HCT116 (cell line): ENCODE results near the gene TPMT. TPM values are rescaled to one million over a fixed set of nuclear protein-coding genes. Genes with fewer than 3 reads are reported as not detected.

Experiments
- ATAC-seq: fragments of 200-7000 bp; cut with Tn5 transposase; 2 replicates; pipeline ENCODE4 v1.9.1; 2020; ENCODE audit warnings: mild to moderate bottlenecking, moderate library complexity
- BruUV-seq: library from RNA; stranded (reverse); fragments of 400-500 nt; replicated peaks from 2 replicates; lab custom pipeline; 2021; lab: Mats Ljungman, UMichigan
- CTCF ChIA-PET: fragments of 300-600 bp; sonication (Branson Sonifier 250); formaldehyde crosslinking; loops from one replicate; lab custom pipeline; 2021; ENCODE audit warnings: antibody characterized with exemption; lab: Charles Lee
- POLR2A ChIA-PET: fragments of 300-600, 350-600 bp; sonication (Branson Sonifier 250); formaldehyde crosslinking; loops from one replicate; lab custom pipeline; 2021; ENCODE audit warnings: antibody characterized with exemption; lab: Charles Lee
- RAD21 ChIA-PET, 2 experiments: fragments of 300-600 bp; sonication (Branson Sonifier 250); formaldehyde crosslinking; loops; one replicate each; lab custom pipeline; 2023; ENCODE audit warnings: low total read pairs in 2 of 2; ENCODE audit not compliant: uncharacterized antibody in 2 of 2, unreplicated experiment in 2 of 2, low non-redundant PET in 1 of 2; lab: Charles Lee
- DNase-seq: peaks from one replicate; pipeline ENCODE4 v3.0.0-alpha.2; 2010; ENCODE audit warnings: low read depth, low spot score
- H2AFZ ChIP-seq: fragments of 200-600 bp; shearing (Covaris generic), sonication (generic); 2 replicates; pipeline ENCODE4 v1.6.1; 2017; ENCODE audit warnings: low read depth, mixed run types, mixed read lengths, antibody characterized with exemption, low read length; ENCODE audit not compliant: poor library complexity, severe bottlenecking
- H3K27ac ChIP-seq: 2 replicates; pipeline ENCODE4 v1.5.1; 2012; ENCODE audit warnings: low read depth, low read length
- H3K27me3 ChIP-seq: fragments of 200-600 bp; sonication (generic); 2 replicates; pipeline ENCODE4 v1.6.1; 2016; ENCODE audit warnings: mixed run types, low read length, mixed read lengths; ENCODE audit not compliant: insufficient read depth
- H3K36me3 ChIP-seq, 2 experiments: fragments of 200-500 bp in 1 of 2; fragments of 200-600 bp in 1 of 2; sonication (Bioruptor generic) in 1 of 2; sonication (generic) in 1 of 2; 2 replicates each; pipeline versions ENCODE4 v1.5.1 to v1.6.1; 2014 to 2016; ENCODE audit warnings: low read length in 2 of 2, inconsistent platforms in 1 of 2, mixed read lengths in 1 of 2, mixed run types in 1 of 2; ENCODE audit not compliant: insufficient read depth in 2 of 2, control insufficient read depth in 1 of 2
- H3K4me1 ChIP-seq, 2 experiments: fragments of 200-600 bp in 1 of 2; sonication (generic) in 1 of 2; 2 replicates each; pipeline versions ENCODE4 v1.5.1 to v1.6.1; 2012 to 2017; ENCODE audit warnings: low read length in 2 of 2, inconsistent platforms in 1 of 2, mild to moderate bottlenecking in 1 of 2, mixed read lengths in 1 of 2, mixed run types in 1 of 2, moderate library complexity in 1 of 2; ENCODE audit not compliant: insufficient read depth in 2 of 2, control insufficient read depth in 1 of 2
- H3K4me2 ChIP-seq: fragments of 200-600 bp; sonication (generic); 2 replicates; pipeline ENCODE4 v1.6.1; 2017; ENCODE audit warnings: mixed run types, low read length, mixed read lengths
- H3K4me3 ChIP-seq, 2 experiments: fragments of 200-600 bp in 1 of 2; sonication (generic) in 1 of 2; replicated peaks in 1 of 2; 2 replicates each; pipeline ENCODE4 v1.5.1; 2011 to 2016; ENCODE audit warnings: low read length in 2 of 2, control low read depth in 1 of 2, low read depth in 1 of 2, mild to moderate bottlenecking in 1 of 2, mixed read lengths in 1 of 2, mixed run types in 1 of 2
- H3K79me2 ChIP-seq: fragments of 200-600 bp; sonication (generic); 2 replicates; pipeline ENCODE4 v1.6.1; 2017; ENCODE audit warnings: mild to moderate bottlenecking, mixed run types, low read length, moderate library complexity, mixed read lengths; ENCODE audit not compliant: insufficient read depth
- H3K9ac ChIP-seq: fragments of 200-600 bp; sonication (generic); 2 replicates; pipeline ENCODE4 v1.6.1; 2016; ENCODE audit warnings: low read length, mixed read lengths
- H3K9me2 ChIP-seq: fragments of 200-600 bp; sonication (generic), shearing (Covaris generic); 2 replicates; pipeline ENCODE4 v1.6.1; 2017; ENCODE audit warnings: mixed run types, mild to moderate bottlenecking, moderate library complexity; ENCODE audit not compliant: insufficient read depth
- H3K9me3 ChIP-seq, 2 experiments: fragments of 200-500 bp in 1 of 2; fragments of 200-600 bp in 1 of 2; sonication (Bioruptor generic) in 1 of 2; sonication (generic) in 1 of 2; 2 replicates each; pipeline ENCODE4 v1.6.1; 2014 to 2017; ENCODE audit warnings: low read length in 2 of 2, mixed read lengths in 2 of 2, inconsistent platforms in 1 of 2, low read depth in 1 of 2, mild to moderate bottlenecking in 1 of 2, mixed run types in 1 of 2, moderate library complexity in 1 of 2; ENCODE audit not compliant: control insufficient read depth in 1 of 2, insufficient read depth in 1 of 2
- H4K20me1 ChIP-seq: fragments of 200-600 bp; sonication (generic), shearing (Covaris generic); 2 replicates; pipeline ENCODE4 v1.6.1; 2017; ENCODE audit warnings: mixed run types, mild to moderate bottlenecking, moderate library complexity; ENCODE audit not compliant: insufficient read depth
- ELF1 ChIP-seq: IDR thresholded peaks from 2 replicates; pipeline ENCODE4 v1.6.1; 2012; ENCODE audit warnings: low read depth, borderline replicate concordance
- SRF ChIP-seq: IDR thresholded peaks from 2 replicates; pipeline ENCODE4 v1.6.1; 2012; ENCODE audit warnings: low read depth
- ZNF274 ChIP-seq: fragments of 200-500 bp; sonication (Bioruptor generic); IDR thresholded peaks from 2 replicates; pipeline ENCODE4 v1.6.1; 2014; ENCODE audit warnings: mild to moderate bottlenecking, low read depth, low read length, inconsistent platforms
- intact Hi-C: fragments of 100-400 bp; cut with micrococcal nuclease; formaldehyde crosslinking; loops from 2 replicates; pipeline ENCODE4 v1.10.0; 2022
- total RNA-seq: library from RNA; stranded (reverse); gene quantifications from one replicate; pipeline ENCODE4 v1.2.1, GENCODE V29; 2021; ENCODE audit not compliant: unreplicated experiment
- TF ChIP-seq, protein P1 (sequence below): IDR thresholded peaks from 2 replicates; pipeline ENCODE4 v1.6.1; 2012
- TF ChIP-seq, protein P2 (sequence below), 3 experiments: fragments of 200-600 bp in 1 of 3; sonication (generic) in 1 of 3; IDR thresholded peaks in 2 of 3; conservative IDR thresholded peaks in 1 of 3; 2 replicates each; pipeline ENCODE4 v1.5.1; 2012 to 2017; ENCODE audit warnings: low read depth in 2 of 3, low read length in 2 of 3, antibody characterized with exemption in 1 of 3, borderline replicate concordance in 1 of 3, control low read depth in 1 of 3, mild to moderate bottlenecking in 1 of 3, mixed read lengths in 1 of 3, mixed run types in 1 of 3, moderate library complexity in 1 of 3; ENCODE audit not compliant: insufficient read depth in 1 of 3
- TF ChIP-seq, protein P3 (sequence below): IDR thresholded peaks from 2 replicates; pipeline ENCODE4 v1.6.1; 2011; ENCODE audit warnings: mild to moderate bottlenecking, low read length, moderate library complexity; ENCODE audit not compliant: insufficient replicate concordance; ENCODE audit errors: extremely low read depth

Gene TPMT
- total RNA-seq, 1 experiment from 2014 or later = 10.1 TPM

DNA sequence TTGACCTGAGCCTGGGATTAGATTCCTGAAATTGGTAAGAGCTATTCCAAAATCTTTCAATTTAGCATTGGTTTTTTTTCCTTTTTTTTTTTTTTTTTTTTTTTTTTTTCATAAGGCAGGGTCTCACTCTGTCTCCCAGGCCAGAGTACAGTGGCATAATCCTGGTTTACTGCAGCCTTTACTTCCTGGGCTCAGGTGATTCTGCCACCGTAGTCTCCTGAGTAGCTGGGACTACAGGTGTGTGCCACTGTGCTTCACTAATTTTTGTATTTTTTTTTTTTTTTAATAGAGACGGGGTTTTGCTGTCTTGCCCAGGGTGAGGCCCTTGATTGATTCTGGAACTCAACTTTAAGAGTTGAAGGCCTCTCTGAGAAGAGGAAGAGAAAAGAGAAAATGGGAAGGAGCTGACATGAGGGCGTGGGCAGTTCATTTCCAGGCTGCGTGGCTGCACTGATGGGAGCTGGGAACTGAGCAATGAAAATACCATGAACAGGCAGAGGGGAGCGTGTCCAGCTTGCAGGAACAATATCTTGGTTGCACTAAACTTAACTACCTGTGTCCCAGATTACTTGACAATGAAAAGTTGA lies 25.0 kb upstream of the TPMT start:
- H3K9ac ChIP-seq = no peak overlapping the region
- H3K4me1 ChIP-seq = no peaks in the 10 kb centered on the region
- no peaks in the 10 kb centered on the region for H3K9me3 ChIP-seq
- DNase-seq (no peak), ATAC-seq (no peak)
- no peak for TF ChIP-seq ELF1
- no peak for TF ChIP-seq SRF
- TF ChIP-seq, protein P1, sequence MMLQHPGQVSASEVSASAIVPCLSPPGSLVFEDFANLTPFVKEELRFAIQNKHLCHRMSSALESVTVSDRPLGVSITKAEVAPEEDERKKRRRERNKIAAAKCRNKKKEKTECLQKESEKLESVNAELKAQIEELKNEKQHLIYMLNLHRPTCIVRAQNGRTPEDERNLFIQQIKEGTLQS = no peak
- TF ChIP-seq, protein P2, sequence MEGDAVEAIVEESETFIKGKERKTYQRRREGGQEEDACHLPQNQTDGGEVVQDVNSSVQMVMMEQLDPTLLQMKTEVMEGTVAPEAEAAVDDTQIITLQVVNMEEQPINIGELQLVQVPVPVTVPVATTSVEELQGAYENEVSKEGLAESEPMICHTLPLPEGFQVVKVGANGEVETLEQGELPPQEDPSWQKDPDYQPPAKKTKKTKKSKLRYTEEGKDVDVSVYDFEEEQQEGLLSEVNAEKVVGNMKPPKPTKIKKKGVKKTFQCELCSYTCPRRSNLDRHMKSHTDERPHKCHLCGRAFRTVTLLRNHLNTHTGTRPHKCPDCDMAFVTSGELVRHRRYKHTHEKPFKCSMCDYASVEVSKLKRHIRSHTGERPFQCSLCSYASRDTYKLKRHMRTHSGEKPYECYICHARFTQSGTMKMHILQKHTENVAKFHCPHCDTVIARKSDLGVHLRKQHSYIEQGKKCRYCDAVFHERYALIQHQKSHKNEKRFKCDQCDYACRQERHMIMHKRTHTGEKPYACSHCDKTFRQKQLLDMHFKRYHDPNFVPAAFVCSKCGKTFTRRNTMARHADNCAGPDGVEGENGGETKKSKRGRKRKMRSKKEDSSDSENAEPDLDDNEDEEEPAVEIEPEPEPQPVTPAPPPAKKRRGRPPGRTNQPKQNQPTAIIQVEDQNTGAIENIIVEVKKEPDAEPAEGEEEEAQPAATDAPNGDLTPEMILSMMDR (IDR thresholded peaks at IDR 0.05 in 2 of 3, conservative IDR thresholded peaks at IDR 0.05 in 1 of 3; ENCODE audit: borderline replicate concordance in 1 of 3, insufficient read depth in 1 of 3, low read depth in 2 of 3, low read length in 2 of 3) = no peak
- no peak for TF ChIP-seq ZNF274
- TF ChIP-seq, protein P3, sequence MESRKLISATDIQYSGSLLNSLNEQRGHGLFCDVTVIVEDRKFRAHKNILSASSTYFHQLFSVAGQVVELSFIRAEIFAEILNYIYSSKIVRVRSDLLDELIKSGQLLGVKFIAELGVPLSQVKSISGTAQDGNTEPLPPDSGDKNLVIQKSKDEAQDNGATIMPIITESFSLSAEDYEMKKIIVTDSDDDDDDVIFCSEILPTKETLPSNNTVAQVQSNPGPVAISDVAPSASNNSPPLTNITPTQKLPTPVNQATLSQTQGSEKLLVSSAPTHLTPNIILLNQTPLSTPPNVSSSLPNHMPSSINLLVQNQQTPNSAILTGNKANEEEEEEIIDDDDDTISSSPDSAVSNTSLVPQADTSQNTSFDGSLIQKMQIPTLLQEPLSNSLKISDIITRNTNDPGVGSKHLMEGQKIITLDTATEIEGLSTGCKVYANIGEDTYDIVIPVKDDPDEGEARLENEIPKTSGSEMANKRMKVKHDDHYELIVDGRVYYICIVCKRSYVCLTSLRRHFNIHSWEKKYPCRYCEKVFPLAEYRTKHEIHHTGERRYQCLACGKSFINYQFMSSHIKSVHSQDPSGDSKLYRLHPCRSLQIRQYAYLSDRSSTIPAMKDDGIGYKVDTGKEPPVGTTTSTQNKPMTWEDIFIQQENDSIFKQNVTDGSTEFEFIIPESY = no peak
- intact Hi-C loops = no loop called here
- no peak overlapping the region for H3K4me2 ChIP-seq
- no peak overlapping the region for H3K27ac ChIP-seq
- ChIA-PET POLR2A (no interaction called here), CTCF (no interaction called here), RAD21 (interaction anchor here (0.6 to 0.7 kb wide), 2 partner anchors 17 to 416 kb away, joined by 3 to 7 read pairs; no protein-coding TSS in a partner anchor)
- no TSS peak for BruUV-seq
- H3K9me2 ChIP-seq = no peaks in the 10 kb centered on the region
- H3K36me3 ChIP-seq = no peaks in the 10 kb centered on the region
- H2AFZ ChIP-seq = no peak overlapping the region
- H3K79me2 ChIP-seq = no peaks in the 10 kb centered on the region
- no peak overlapping the region for H3K4me3 ChIP-seq
- no peaks in the 10 kb centered on the region for H4K20me1 ChIP-seq
- H3K27me3 ChIP-seq = no peaks in the 10 kb centered on the region
